ENCODE data around the gene SCAF4. TPM values are rescaled to one million over a fixed set of nuclear protein-coding genes. Genes with fewer than 3 reads are reported as not detected.

SCAF4 gene
- total and polyA plus RNA-seq, 3 donors from 2014 or later = 44.0 to 50.2 (median 45.3) TPM

GRCh38 chr21:31706562-31706961 lies 25.4 kb downstream of the SCAF4 start:
- no peaks in the 10 kb centered on the region for H3K9me3 ChIP-seq
- no peaks in the 10 kb centered on the region for H3K27me3 ChIP-seq
- no peak overlapping the region for H3K4me3 ChIP-seq
- H3K4me1 ChIP-seq = no peaks in the 10 kb centered on the region
- no peaks in the 10 kb centered on the region for H3K36me3 ChIP-seq (ENCODE audit: low read depth, missing control alignments)
- WGBS, 2 donors = 84 to 88% methylated on average over 3 of the region's 3 CpGs
- no peak overlapping the region for H3K27ac ChIP-seq
- intact Hi-C loops (cut with DNase I; ENCODE audit: low total_unique reads) = no loop called here
- DNase-seq = no peak
- no peak for TF ChIP-seq POLR2A (IDR thresholded peaks at IDR 0.05)
- TF ChIP-seq, protein P1, sequence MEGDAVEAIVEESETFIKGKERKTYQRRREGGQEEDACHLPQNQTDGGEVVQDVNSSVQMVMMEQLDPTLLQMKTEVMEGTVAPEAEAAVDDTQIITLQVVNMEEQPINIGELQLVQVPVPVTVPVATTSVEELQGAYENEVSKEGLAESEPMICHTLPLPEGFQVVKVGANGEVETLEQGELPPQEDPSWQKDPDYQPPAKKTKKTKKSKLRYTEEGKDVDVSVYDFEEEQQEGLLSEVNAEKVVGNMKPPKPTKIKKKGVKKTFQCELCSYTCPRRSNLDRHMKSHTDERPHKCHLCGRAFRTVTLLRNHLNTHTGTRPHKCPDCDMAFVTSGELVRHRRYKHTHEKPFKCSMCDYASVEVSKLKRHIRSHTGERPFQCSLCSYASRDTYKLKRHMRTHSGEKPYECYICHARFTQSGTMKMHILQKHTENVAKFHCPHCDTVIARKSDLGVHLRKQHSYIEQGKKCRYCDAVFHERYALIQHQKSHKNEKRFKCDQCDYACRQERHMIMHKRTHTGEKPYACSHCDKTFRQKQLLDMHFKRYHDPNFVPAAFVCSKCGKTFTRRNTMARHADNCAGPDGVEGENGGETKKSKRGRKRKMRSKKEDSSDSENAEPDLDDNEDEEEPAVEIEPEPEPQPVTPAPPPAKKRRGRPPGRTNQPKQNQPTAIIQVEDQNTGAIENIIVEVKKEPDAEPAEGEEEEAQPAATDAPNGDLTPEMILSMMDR (IDR thresholded peaks at IDR 0.05) = no peak

GRCh38 chr21:31700040-31700439 lies 31.9 kb downstream of the SCAF4 start:
- H3K4me1 ChIP-seq = no peaks in the 10 kb centered on the region
- H3K4me3 ChIP-seq = no peak overlapping the region
- DNase-seq = no peak
- WGBS, 2 donors = 91 to 96% methylated on average over 3 of the region's 3 CpGs
- no peaks in the 10 kb centered on the region for H3K36me3 ChIP-seq (ENCODE audit: low read depth, missing control alignments)
- no peak overlapping the region for H3K27ac ChIP-seq
- H3K27me3 ChIP-seq = no peaks in the 10 kb centered on the region
- H3K9me3 ChIP-seq = no peaks in the 10 kb centered on the region
- intact Hi-C loops (cut with DNase I; ENCODE audit: low total_unique reads) = no loop called here
- TF ChIP-seq, protein P1 (IDR thresholded peaks at IDR 0.05) = no peak
- no peak for TF ChIP-seq POLR2A (IDR thresholded peaks at IDR 0.05)

DNA sequence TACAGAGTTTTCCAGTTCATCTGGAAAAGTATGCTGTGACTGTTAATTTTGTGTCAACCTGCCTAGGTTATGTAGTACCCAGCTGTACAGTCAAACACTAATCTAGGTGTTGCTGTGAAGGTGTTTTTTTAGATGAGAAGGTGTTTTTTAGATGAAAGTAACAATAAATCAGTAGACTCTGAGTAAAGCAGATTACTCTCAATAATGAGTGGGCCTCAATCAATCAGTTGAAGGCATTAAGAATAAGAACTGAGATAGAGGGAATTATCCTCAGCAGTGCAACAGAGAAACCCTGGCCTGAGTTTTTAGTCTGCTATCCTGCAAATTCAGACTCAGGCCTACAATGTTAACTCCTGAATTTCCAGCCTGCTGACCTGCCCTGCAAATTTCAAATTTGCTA lies 33.5 kb downstream of the SCAF4 start:
- no peaks in the 10 kb centered on the region for H3K36me3 ChIP-seq (ENCODE audit: low read depth, missing control alignments)
- TF ChIP-seq, protein P1 (IDR thresholded peaks at IDR 0.05) = no peak
- no peak for TF ChIP-seq POLR2A (IDR thresholded peaks at IDR 0.05)
- no peaks in the 10 kb centered on the region for H3K9me3 ChIP-seq
- H3K4me3 ChIP-seq = no peak overlapping the region
- intact Hi-C loops (cut with DNase I; ENCODE audit: low total_unique reads) = no loop called here
- no peak overlapping the region for H3K27ac ChIP-seq
- no peak for DNase-seq
- H3K4me1 ChIP-seq = no peaks in the 10 kb centered on the region
- H3K27me3 ChIP-seq = no peaks in the 10 kb centered on the region

DNA sequence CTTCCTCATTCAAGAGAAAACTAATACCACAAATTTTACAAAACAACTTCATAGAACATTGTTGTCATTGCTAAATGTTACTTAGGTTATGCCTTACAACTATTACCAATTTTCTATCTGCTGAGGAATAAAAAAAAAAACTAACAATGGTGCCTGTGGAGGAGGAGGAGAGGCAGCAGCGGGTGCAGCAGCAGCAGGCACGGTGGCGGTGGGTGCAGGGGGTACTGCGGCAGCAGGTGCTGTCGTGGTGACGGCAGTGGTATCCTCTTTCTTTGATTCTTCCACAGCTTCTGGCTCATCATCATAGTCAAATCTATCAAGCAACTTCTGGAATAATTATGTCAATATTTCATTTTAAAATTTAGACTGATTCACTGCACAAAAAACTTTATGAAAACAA lies 35.5 kb downstream of the SCAF4 start:
- H3K9me3 ChIP-seq = no peaks in the 10 kb centered on the region
- no peak overlapping the region for H3K4me3 ChIP-seq
- TF ChIP-seq POLR2A (IDR thresholded peaks at IDR 0.05) = no peak
- TF ChIP-seq, protein P1 (IDR thresholded peaks at IDR 0.05) = no peak
- intact Hi-C loops (cut with DNase I; ENCODE audit: low total_unique reads) = no loop called here
- DNase-seq = no peak
- no peaks in the 10 kb centered on the region for H3K36me3 ChIP-seq (ENCODE audit: low read depth, missing control alignments)
- no peak overlapping the region for H3K27ac ChIP-seq
- no peaks in the 10 kb centered on the region for H3K4me1 ChIP-seq
- 91 to 92% methylated on average over 6 of the region's 6 CpGs for WGBS, 2 donors
- H3K27me3 ChIP-seq = no peaks in the 10 kb centered on the region

DNA sequence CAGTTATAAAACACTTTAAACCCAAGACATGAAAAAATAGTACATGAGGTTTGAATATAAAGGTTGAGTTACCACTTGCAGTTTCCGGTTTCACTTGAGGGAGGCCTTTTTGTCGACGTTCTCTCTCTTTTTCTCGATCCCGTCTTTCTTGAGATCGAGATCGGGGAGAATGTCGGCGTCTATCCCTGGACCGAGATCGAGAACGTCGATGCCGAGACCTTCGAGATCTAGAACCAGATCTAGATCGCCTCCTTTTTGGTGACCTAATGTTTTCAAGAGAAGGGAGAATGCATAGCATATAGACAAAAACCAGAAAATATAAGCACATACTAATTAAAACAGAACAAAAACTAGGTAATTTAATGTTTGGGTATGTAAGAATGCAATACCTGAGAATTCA lies 38.7 kb downstream of the SCAF4 start:
- Histone ChIP-seq H3K27ac (no peak overlapping the region), H3K4me3 (no peak overlapping the region), H3K27me3 (no peaks in the 10 kb centered on the region), H3K36me3 (ENCODE audit: low read depth, missing control alignments) (no peaks in the 10 kb centered on the region), H3K4me1 (no peaks in the 10 kb centered on the region), H3K9me3 (no peaks in the 10 kb centered on the region)
- 95 to 97% methylated on average over 16 of the region's 16 CpGs for WGBS, 2 donors
- intact Hi-C loops (cut with DNase I; ENCODE audit: low total_unique reads) = no loop called here
- TF ChIP-seq POLR2A (IDR thresholded peaks at IDR 0.05) = no peak
- TF ChIP-seq, protein P1 (IDR thresholded peaks at IDR 0.05) = no peak
- no peak for DNase-seq
